SK-N-SH treated with all-trans-retinoic acid at 6 μM for 48 hours (cell line): Measurements from ENCODE around the gene FMO3.

Experiments used
- ATAC-seq: fragments of 200-7000 bp; cut with Tn5 transposase; 3 replicates; pipeline ENCODE4 v1.9.1; 2020; ENCODE audit warnings: mild to moderate bottlenecking, moderate library complexity
- ARNTL ChIP-seq: fragments of 450-650 bp; formaldehyde crosslinking; IDR thresholded peaks from 2 replicates; pipeline ENCODE4 v1.5.0; 2020; ENCODE audit warnings: low read depth, mild to moderate bottlenecking, moderate library complexity, borderline replicate concordance
- BACH2 ChIP-seq: fragments of 250-450 bp; sonication (Bioruptor Pico); IDR thresholded peaks from 2 replicates; pipeline ENCODE4 v1.9.0; 2021; ENCODE audit warnings: mild to moderate bottlenecking, borderline replicate concordance
- CREB5 ChIP-seq: fragments of 250-450 bp; sonication (Bioruptor Pico); IDR thresholded peaks from 2 replicates; pipeline ENCODE4 v1.5.1; 2020; ENCODE audit warnings: low read depth, mild to moderate bottlenecking, moderate library complexity
- ESRRG ChIP-seq: fragments of 250-450 bp; sonication (Bioruptor Pico); IDR thresholded peaks from 2 replicates; pipeline ENCODE4 v1.6.1; 2021; ENCODE audit warnings: mild to moderate bottlenecking
- GLIS3 ChIP-seq: fragments of 250-450 bp; sonication (Bioruptor Pico); IDR thresholded peaks from 2 replicates; pipeline ENCODE4 v1.5.0; 2020; ENCODE audit warnings: mild to moderate bottlenecking, moderate library complexity
- ISL1 ChIP-seq: fragments of 250-450 bp; sonication (Bioruptor Pico); IDR thresholded peaks from 2 replicates; pipeline ENCODE4 v2.1.2; 2022; ENCODE audit warnings: mild to moderate bottlenecking, moderate library complexity
- OSR1 ChIP-seq: fragments of 250-450 bp; sonication (Bioruptor Pico); IDR thresholded peaks from 2 replicates; pipeline ENCODE4 v1.8.0; 2022; ENCODE audit warnings: moderate library complexity, mild to moderate bottlenecking, inconsistent platforms
- SNAI2 ChIP-seq: fragments of 250-450 bp; sonication (Bioruptor Pico); IDR thresholded peaks from 2 replicates; pipeline ENCODE4 v1.5.0; 2020; ENCODE audit warnings: mild to moderate bottlenecking, moderate library complexity
- TCF4 ChIP-seq: fragments of 250-450 bp; sonication (Bioruptor Pico); IDR thresholded peaks from 2 replicates; pipeline ENCODE4 v1.8.0; 2021; ENCODE audit warnings: mild to moderate bottlenecking, moderate library complexity, borderline replicate concordance
- TOX ChIP-seq: fragments of 250-450 bp; sonication (Bioruptor Pico); IDR thresholded peaks from 2 replicates; pipeline ENCODE4 v1.8.0; 2021; ENCODE audit warnings: mild to moderate bottlenecking, moderate library complexity, borderline replicate concordance
- ZC3H10 ChIP-seq: fragments of 250-450 bp; sonication (Bioruptor Pico); IDR thresholded peaks from 2 replicates; pipeline ENCODE4 v1.5.1; 2021; ENCODE audit warnings: mild to moderate bottlenecking, moderate library complexity
- ZFP3 ChIP-seq: fragments of 250-450 bp; sonication (Bioruptor Pico); IDR thresholded peaks from 2 replicates; pipeline ENCODE4 v1.5.0; 2020; ENCODE audit warnings: mild to moderate bottlenecking, moderate library complexity
- ZFP30 ChIP-seq: fragments of 450-650 bp; formaldehyde crosslinking; IDR thresholded peaks from 2 replicates; pipeline ENCODE4 v1.5.0; 2022; ENCODE audit warnings: mild to moderate bottlenecking, moderate library complexity
- ZNF565 ChIP-seq: fragments of 450-650 bp; formaldehyde crosslinking; conservative IDR thresholded peaks from 2 replicates; pipeline ENCODE4 v1.5.0; 2020; ENCODE audit warnings: low read depth, mild to moderate bottlenecking, moderate library complexity
- ZNF8 ChIP-seq: fragments of 450-650 bp; formaldehyde crosslinking; IDR thresholded peaks from 2 replicates; pipeline ENCODE4 v1.5.0; 2020; ENCODE audit warnings: mild to moderate bottlenecking, moderate library complexity
- TF ChIP-seq, protein P1 (sequence below): fragments of 250-450 bp; sonication (Bioruptor Pico); IDR thresholded peaks from 2 replicates; pipeline ENCODE4 v1.8.0; 2020; ENCODE audit warnings: mild to moderate bottlenecking, moderate library complexity, borderline replicate concordance
- TF ChIP-seq, protein P2 (sequence below): fragments of 250-450 bp; sonication (Bioruptor Pico); IDR thresholded peaks from 2 replicates; pipeline ENCODE4 v1.5.0; 2020; ENCODE audit warnings: mild to moderate bottlenecking, moderate library complexity
- TF ChIP-seq, protein P3 (sequence below): fragments of 250-450 bp; sonication (Bioruptor Pico); IDR thresholded peaks from 2 replicates; pipeline ENCODE4 v1.5.1; 2021; ENCODE audit warnings: mild to moderate bottlenecking, moderate library complexity
- TF ChIP-seq, protein P4 (sequence below): fragments of 250-450 bp; sonication (Bioruptor Pico); IDR thresholded peaks from 2 replicates; pipeline ENCODE4 v1.8.0; 2021; ENCODE audit warnings: low read depth, mild to moderate bottlenecking, moderate library complexity, borderline replicate concordance

Gene FMO3

GRCh38 chr1:171155484-171155883 lies 64.8 kb downstream of the FMO3 start (continued):
- no peak for TF ChIP-seq ZNF565 (CRISPR knock-in tag)
- no peak for TF ChIP-seq BACH2 (CRISPR knock-in tag)
- TF ChIP-seq ZFP3 (CRISPR knock-in tag), result no peak
- TF ChIP-seq ZNF8 (CRISPR knock-in tag), result no peak
- no peak for TF ChIP-seq TOX (CRISPR knock-in tag)
- TF ChIP-seq ARNTL (CRISPR knock-in tag), result no peak
- TF ChIP-seq, all 23 proteins: peak for 0

- TF ChIP-seq, protein P1, sequence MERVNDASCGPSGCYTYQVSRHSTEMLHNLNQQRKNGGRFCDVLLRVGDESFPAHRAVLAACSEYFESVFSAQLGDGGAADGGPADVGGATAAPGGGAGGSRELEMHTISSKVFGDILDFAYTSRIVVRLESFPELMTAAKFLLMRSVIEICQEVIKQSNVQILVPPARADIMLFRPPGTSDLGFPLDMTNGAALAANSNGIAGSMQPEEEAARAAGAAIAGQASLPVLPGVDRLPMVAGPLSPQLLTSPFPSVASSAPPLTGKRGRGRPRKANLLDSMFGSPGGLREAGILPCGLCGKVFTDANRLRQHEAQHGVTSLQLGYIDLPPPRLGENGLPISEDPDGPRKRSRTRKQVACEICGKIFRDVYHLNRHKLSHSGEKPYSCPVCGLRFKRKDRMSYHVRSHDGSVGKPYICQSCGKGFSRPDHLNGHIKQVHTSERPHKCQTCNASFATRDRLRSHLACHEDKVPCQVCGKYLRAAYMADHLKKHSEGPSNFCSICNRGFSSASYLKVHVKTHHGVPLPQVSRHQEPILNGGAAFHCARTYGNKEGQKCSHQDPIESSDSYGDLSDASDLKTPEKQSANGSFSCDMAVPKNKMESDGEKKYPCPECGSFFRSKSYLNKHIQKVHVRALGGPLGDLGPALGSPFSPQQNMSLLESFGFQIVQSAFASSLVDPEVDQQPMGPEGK, result no peak
- TF ChIP-seq ZFP3 (CRISPR knock-in tag) (no peak), ZC3H10 (no peak), ZFP30 (CRISPR knock-in tag) (no peak), ARNTL (CRISPR knock-in tag) (no peak), ZNF565 (CRISPR knock-in tag) (no peak), TCF4 (CRISPR knock-in tag) (no peak), ISL1 (CRISPR knock-in tag) (no peak), OSR1 (CRISPR knock-in tag) (no peak), ESRRG (CRISPR knock-in tag) (no peak)
- TF ChIP-seq, protein P2, sequence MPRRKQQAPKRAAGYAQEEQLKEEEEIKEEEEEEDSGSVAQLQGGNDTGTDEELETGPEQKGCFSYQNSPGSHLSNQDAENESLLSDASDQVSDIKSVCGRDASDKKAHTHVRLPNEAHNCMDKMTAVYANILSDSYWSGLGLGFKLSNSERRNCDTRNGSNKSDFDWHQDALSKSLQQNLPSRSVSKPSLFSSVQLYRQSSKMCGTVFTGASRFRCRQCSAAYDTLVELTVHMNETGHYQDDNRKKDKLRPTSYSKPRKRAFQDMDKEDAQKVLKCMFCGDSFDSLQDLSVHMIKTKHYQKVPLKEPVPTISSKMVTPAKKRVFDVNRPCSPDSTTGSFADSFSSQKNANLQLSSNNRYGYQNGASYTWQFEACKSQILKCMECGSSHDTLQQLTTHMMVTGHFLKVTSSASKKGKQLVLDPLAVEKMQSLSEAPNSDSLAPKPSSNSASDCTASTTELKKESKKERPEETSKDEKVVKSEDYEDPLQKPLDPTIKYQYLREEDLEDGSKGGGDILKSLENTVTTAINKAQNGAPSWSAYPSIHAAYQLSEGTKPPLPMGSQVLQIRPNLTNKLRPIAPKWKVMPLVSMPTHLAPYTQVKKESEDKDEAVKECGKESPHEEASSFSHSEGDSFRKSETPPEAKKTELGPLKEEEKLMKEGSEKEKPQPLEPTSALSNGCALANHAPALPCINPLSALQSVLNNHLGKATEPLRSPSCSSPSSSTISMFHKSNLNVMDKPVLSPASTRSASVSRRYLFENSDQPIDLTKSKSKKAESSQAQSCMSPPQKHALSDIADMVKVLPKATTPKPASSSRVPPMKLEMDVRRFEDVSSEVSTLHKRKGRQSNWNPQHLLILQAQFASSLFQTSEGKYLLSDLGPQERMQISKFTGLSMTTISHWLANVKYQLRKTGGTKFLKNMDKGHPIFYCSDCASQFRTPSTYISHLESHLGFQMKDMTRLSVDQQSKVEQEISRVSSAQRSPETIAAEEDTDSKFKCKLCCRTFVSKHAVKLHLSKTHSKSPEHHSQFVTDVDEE (CRISPR knock-in tag), result no peak
- TF ChIP-seq, protein P3, sequence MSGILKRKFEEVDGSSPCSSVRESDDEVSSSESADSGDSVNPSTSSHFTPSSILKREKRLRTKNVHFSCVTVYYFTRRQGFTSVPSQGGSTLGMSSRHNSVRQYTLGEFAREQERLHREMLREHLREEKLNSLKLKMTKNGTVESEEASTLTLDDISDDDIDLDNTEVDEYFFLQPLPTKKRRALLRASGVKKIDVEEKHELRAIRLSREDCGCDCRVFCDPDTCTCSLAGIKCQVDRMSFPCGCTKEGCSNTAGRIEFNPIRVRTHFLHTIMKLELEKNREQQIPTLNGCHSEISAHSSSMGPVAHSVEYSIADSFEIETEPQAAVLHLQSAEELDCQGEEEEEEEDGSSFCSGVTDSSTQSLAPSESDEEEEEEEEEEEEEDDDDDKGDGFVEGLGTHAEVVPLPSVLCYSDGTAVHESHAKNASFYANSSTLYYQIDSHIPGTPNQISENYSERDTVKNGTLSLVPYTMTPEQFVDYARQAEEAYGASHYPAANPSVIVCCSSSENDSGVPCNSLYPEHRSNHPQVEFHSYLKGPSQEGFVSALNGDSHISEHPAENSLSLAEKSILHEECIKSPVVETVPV (CRISPR knock-in tag), result no peak
- TF ChIP-seq, protein P4, sequence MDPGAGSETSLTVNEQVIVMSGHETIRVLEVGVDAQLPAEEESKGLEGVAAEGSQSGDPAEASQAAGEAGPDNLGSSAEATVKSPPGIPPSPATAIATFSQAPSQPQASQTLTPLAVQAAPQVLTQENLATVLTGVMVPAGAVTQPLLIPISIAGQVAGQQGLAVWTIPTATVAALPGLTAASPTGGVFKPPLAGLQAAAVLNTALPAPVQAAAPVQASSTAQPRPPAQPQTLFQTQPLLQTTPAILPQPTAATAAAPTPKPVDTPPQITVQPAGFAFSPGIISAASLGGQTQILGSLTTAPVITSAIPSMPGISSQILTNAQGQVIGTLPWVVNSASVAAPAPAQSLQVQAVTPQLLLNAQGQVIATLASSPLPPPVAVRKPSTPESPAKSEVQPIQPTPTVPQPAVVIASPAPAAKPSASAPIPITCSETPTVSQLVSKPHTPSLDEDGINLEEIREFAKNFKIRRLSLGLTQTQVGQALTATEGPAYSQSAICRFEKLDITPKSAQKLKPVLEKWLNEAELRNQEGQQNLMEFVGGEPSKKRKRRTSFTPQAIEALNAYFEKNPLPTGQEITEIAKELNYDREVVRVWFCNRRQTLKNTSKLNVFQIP (CRISPR knock-in tag), result no peak
- no peak for ATAC-seq
Measured at GRCh38 chr1:171158096-171158495, 67.4 kb downstream of the FMO3 start.

- no peak for ATAC-seq
- TF ChIP-seq CREB5, result no peak
- TF ChIP-seq GLIS3, result no peak
- TF ChIP-seq ARNTL (CRISPR knock-in tag), result no peak
- TF ChIP-seq OSR1 (CRISPR knock-in tag), result no peak
Measured at GRCh38 chr1:171158551-171158950, 67.8 kb downstream of the FMO3 start.

- no peak for ATAC-seq
- TF ChIP-seq SNAI2 (no peak), ESRRG (CRISPR knock-in tag) (no peak), GLIS3 (no peak), OSR1 (CRISPR knock-in tag) (no peak), ZNF565 (CRISPR knock-in tag) (no peak), BACH2 (CRISPR knock-in tag) (no peak), ZFP30 (CRISPR knock-in tag) (no peak), ZFP3 (CRISPR knock-in tag) (no peak), ARNTL (CRISPR knock-in tag) (no peak), ZC3H10 (no peak)
- TF ChIP-seq, protein P1, result no peak
- TF ChIP-seq, protein P2 (CRISPR knock-in tag), result no peak
Measured at GRCh38 chr1:171159148-171159547, 68.4 kb downstream of the FMO3 start.
